Body of pancreas (tissue), 4 donors: ENCODE measurements around the gene PCDH9. TPM values are rescaled to one million over a fixed set of nuclear protein-coding genes. Genes with fewer than 3 reads are reported as not detected.

Source experiments
- ATAC-seq: fragments of 150-250 bp; one replicate; pipeline ENCODE4 v1.9.1; 2016
- DNase-seq, 4 donors: peaks; one replicate each; pipeline ENCODE4 v3.0.0-alpha.2; 2019
- H3K27ac ChIP-seq, 4 donors: fragments of 200-600 bp; sonication (generic); 1 replicate in 3 of 4; 2 replicates in 1 of 4; pipeline versions ENCODE4 v1.5.1 to v1.6.1; 2016 to 2019; ENCODE audit warnings: mild to moderate bottlenecking in 1 of 4, mixed read lengths in 1 of 4, moderate library complexity in 1 of 4
- H3K27me3 ChIP-seq, 2 donors: fragments of 200-600 bp; sonication (generic); one replicate each; pipeline ENCODE4 v1.6.0; 2016; ENCODE audit warnings: mild to moderate bottlenecking in 1 of 2
- H3K36me3 ChIP-seq, 2 donors: fragments of 200-600 bp; sonication (generic); replicated peaks in 1 of 2; 2 replicates each; pipeline ENCODE4 v1.5.1; 2016; ENCODE audit warnings: low read depth in 2 of 2; ENCODE audit not compliant: insufficient read depth in 1 of 2
- H3K4me1 ChIP-seq: fragments of 200-600 bp; sonication (generic); one replicate; pipeline ENCODE4 v1.6.0; 2016
- H3K4me3 ChIP-seq, 2 donors: fragments of 200-600 bp; sonication (generic); 1 replicate in 1 of 2; 2 replicates in 1 of 2; pipeline ENCODE4 v1.5.1; 2016 to 2019
- H3K9me3 ChIP-seq, 3 donors: fragments of 200-600 bp; sonication (generic); 1 replicate in 2 of 3; 2 replicates in 1 of 3; pipeline ENCODE4 v1.5.1; 2016
- CTCF ChIP-seq, 7 experiments: fragments of 450-650 bp in 4 of 7; fragments of 200-600 bp in 3 of 7; sonication (generic) in 3 of 7; IDR thresholded peaks; one replicate each; pipeline ENCODE4 v1.5.1; 2016 to 2019; ENCODE audit warnings: antibody characterized with exemption in 7 of 7
- POLR2A ChIP-seq, 3 donors: fragments of 450-650 bp; IDR thresholded peaks; one replicate each; pipeline ENCODE4 v1.6.1; 2016; ENCODE audit warnings: antibody characterized with exemption in 3 of 3, mild to moderate bottlenecking in 2 of 3
- WGBS, 2 donors: methylation state at CpG; one replicate each; pipeline ENCODE4 v1.1.5; 2017; 5-methylcytosine and 5-hydroxymethylcytosine counted together
- intact Hi-C: fragments of 100-400 bp; cut with DNase I; formaldehyde crosslinking; loops from one replicate; pipeline ENCODE4 v1.15.1; 2023
- total RNA-seq, 2 donors: library from RNA; depleted of rRNA; stranded (reverse); fragments of >200 nt; gene quantifications; one replicate each; pipeline ENCODE4 v1.1.0, GENCODE V29; 2016

The PCDH9 gene
- total RNA-seq, 2 donors from 2014 or later = 3.6 to 3.9 TPM

DNA sequence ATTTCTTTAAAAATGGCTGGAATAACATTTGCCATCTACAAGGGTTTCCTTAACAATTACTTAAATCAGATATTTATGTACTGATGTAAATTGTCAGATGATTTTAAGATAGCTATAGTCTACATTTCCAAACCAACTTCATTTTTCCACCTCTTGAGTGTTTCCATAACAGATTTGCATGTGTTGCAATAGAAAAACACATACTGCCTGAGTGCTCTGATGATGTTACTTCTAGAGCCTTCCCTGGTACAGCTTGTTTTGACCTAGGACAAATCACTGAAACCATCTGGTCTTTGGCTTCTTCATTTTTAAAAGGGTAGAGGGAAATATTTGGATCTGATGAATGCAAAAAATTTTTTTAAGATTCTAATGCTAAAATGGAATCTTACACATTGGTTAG, 245.9 kb downstream of the PCDH9 start:
- H3K27ac ChIP-seq = no peak overlapping the region
- no peaks in the 10 kb centered on the region for H3K36me3 ChIP-seq
- H3K9me3 ChIP-seq = no peaks in the 10 kb centered on the region
- no peaks in the 10 kb centered on the region for H3K4me1 ChIP-seq
- intact Hi-C loops = no loop called here
- TF ChIP-seq POLR2A (IDR thresholded peaks at IDR 0.05) = no peak
- no peak for TF ChIP-seq CTCF (IDR thresholded peaks at IDR 0.05)
- no peaks in the 10 kb centered on the region for H3K27me3 ChIP-seq
- no peak overlapping the region for H3K4me3 ChIP-seq
- DNase-seq (no peak), ATAC-seq (no peak)

DNA sequence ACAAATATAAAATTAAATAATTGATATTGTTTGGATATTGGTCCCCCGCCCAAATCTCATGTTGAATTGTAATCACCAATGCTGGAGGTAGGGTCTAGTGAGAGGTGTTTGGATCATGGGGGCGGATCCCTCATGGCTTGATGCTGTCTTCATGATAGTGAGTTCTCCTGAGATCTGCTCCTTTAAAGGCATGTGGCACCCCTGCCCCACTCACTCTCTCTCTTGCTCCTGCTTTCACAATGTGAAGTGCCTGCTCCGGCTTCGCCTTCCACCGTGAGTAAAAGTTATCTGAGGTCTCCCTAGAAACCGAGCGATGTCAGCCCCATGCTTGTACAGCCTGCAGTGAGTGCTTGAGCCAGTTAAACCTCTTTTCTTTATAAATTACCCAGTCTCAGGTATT, 248.2 kb downstream of the PCDH9 start:
- no peak overlapping the region for H3K27ac ChIP-seq
- intact Hi-C loops = no loop called here
- no peak for ATAC-seq

GRCh38 chr13:66977161-66977560, 253.0 kb downstream of the PCDH9 start:
- no peaks in the 10 kb centered on the region for H3K4me1 ChIP-seq
- DNase-seq = no peak
- no peaks in the 10 kb centered on the region for H3K27me3 ChIP-seq
- ATAC-seq = no peak
- no peaks in the 10 kb centered on the region for H3K36me3 ChIP-seq
- no peak for TF ChIP-seq POLR2A (IDR thresholded peaks at IDR 0.05)
- no peak for TF ChIP-seq CTCF (IDR thresholded peaks at IDR 0.05)
- H3K9me3 ChIP-seq = no peaks in the 10 kb centered on the region
- 72 to 80% methylated on average over 4 of the region's 4 CpGs for WGBS, 2 donors
- intact Hi-C loops = no loop called here
- H3K4me3 ChIP-seq = no peak overlapping the region
- H3K27ac ChIP-seq = no peak overlapping the region

More for the DNA sequence above, 248.2 kb downstream of the PCDH9 start:
- Histone ChIP-seq H3K9me3 (no peaks in the 10 kb centered on the region), H3K4me1 (no peaks in the 10 kb centered on the region), H3K4me3 (no peak overlapping the region), H3K36me3 (no peaks in the 10 kb centered on the region), H3K27me3 (no peaks in the 10 kb centered on the region)
- WGBS, 2 donors = 80 to 86% methylated on average over 7 of the region's 7 CpGs
- TF ChIP-seq POLR2A (IDR thresholded peaks at IDR 0.05) (no peak), CTCF (IDR thresholded peaks at IDR 0.05) (no peak)
- DNase-seq = no peak

DNA sequence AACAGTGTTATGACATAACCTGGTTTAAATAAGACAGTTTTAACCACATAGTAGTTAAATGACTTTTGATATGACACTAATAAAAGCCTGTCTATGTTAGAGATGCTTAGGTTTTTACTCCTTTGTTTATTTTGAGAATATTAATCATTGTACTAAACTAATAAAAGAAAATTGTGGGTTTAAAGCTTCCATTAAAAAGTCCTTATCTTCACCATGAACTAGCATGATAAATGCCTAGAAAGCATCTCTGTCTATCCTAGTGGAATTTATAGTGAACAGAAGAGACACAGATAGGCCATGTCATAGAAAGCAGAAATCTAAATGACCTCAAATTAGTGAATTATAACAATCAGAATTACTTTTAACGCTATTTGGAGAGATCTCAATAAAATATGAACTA, 255.2 kb downstream of the PCDH9 start:
- Histone ChIP-seq H3K27me3 (no peaks in the 10 kb centered on the region), H3K4me3 (no peak overlapping the region), H3K27ac (no peak overlapping the region), H3K4me1 (no peaks in the 10 kb centered on the region), H3K36me3 (no peaks in the 10 kb centered on the region), H3K9me3 (no peaks in the 10 kb centered on the region)
- TF ChIP-seq CTCF (IDR thresholded peaks at IDR 0.05) (no peak), POLR2A (IDR thresholded peaks at IDR 0.05) (no peak)
- ATAC-seq (no peak), DNase-seq (no peak)
- intact Hi-C loops = no loop called here
- WGBS, 2 donors = 59 to 74% methylated on average over 1 of the region's 1 CpG

- H3K36me3 ChIP-seq = no peaks in the 10 kb centered on the region
- DNase-seq = no peak
- H3K9me3 ChIP-seq = no peaks in the 10 kb centered on the region
- WGBS, 2 donors = 75 to 80% methylated on average over 1 of the region's 1 CpG
- no peak overlapping the region for H3K27ac ChIP-seq
- no peak overlapping the region for H3K4me3 ChIP-seq
- H3K4me1 ChIP-seq = no peaks in the 10 kb centered on the region
- no peak for ATAC-seq
- no peaks in the 10 kb centered on the region for H3K27me3 ChIP-seq
- intact Hi-C loops = no loop called here
- TF ChIP-seq CTCF (IDR thresholded peaks at IDR 0.05) (no peak), POLR2A (IDR thresholded peaks at IDR 0.05) (no peak)
Observed at GRCh38 chr13:66974174-66974573, 256.0 kb downstream of the PCDH9 start.
